Measurements from ENCODE around the gene KCNIP1.
"Not testable (repeated sequence)": the region's sequence is repeated elsewhere in the genome, so short reads cannot be mapped to it uniquely, and the experiment has no call there.

Gene KCNIP1

GRCh38 chr5:170538696-170539586 lies 35.1 kb downstream of the KCNIP1 start:
- DNase-seq = peak; percentile 95

- DNase-seq = no peak
These were observed 36.5 kb downstream of the KCNIP1 start for GRCh38 chr5:170540271-170540670.

- no peak for DNase-seq
These were observed 37.4 kb downstream of the KCNIP1 start for GRCh38 chr5:170541146-170541769.

GRCh38 chr5:170542691-170543293 lies 39.0 kb downstream of the KCNIP1 start:
- DNase-seq = peak; percentile 26

GRCh38 chr5:170545313-170545712 lies 41.5 kb downstream of the KCNIP1 start:
- DNase-seq = no peak

- peak; percentile 36 for DNase-seq
These were observed 42.0 kb downstream of the KCNIP1 start for GRCh38 chr5:170545811-170546210.

- peak; percentile 25 for DNase-seq
These were observed 42.5 kb downstream of the KCNIP1 start for GRCh38 chr5:170546282-170546681.

GRCh38 chr5:170550382-170550781 lies 46.6 kb downstream of the KCNIP1 start:
- DNase-seq = not testable (repeated sequence)

- no peak for DNase-seq
These were observed 47.3 kb downstream of the KCNIP1 start for GRCh38 chr5:170551076-170551475.

- DNase-seq = no peak
These were observed 47.8 kb downstream of the KCNIP1 start for GRCh38 chr5:170551622-170552021.

GRCh38 chr5:170552621-170553115 lies 48.8 kb downstream of the KCNIP1 start:
- DNase-seq = peak; percentile 18

GRCh38 chr5:170553218-170553617 lies 49.4 kb downstream of the KCNIP1 start:
- no peak for DNase-seq

GRCh38 chr5:170554521-170555267 lies 50.9 kb downstream of the KCNIP1 start:
- DNase-seq = no peak

- no peak for DNase-seq
These were observed 53.5 kb downstream of the KCNIP1 start for GRCh38 chr5:170557314-170557713.

GRCh38 chr5:170559296-170559695 lies 55.5 kb downstream of the KCNIP1 start:
- DNase-seq = no peak

GRCh38 chr5:170560938-170561337 lies 57.1 kb downstream of the KCNIP1 start:
- DNase-seq = no peak

- DNase-seq = peak; percentile 43
These were observed 58.5 kb downstream of the KCNIP1 start for GRCh38 chr5:170562166-170562874.

- DNase-seq = peak; percentile 41
These were observed 59.0 kb downstream of the KCNIP1 start for GRCh38 chr5:170562875-170563228.

- peak; percentile 42 for DNase-seq
These were observed 60.2 kb downstream of the KCNIP1 start for GRCh38 chr5:170563824-170564567.

- DNase-seq = no peak
These were observed 61.3 kb downstream of the KCNIP1 start for GRCh38 chr5:170565072-170565471.

- DNase-seq = no peak
These were observed 65.3 kb downstream of the KCNIP1 start for GRCh38 chr5:170569101-170569500.

- no peak for DNase-seq
These were observed 66.7 kb downstream of the KCNIP1 start for GRCh38 chr5:170570476-170570875.
